HG03442 (cell line): ENCODE measurements around the gene HHAT.

Source experiments
- ATAC-seq: cut with Tn5 transposase; IDR thresholded peaks from one replicate; pipeline ENCODE4 v1.9.1; 2021; ENCODE audit warnings: mild to moderate bottlenecking, moderate library complexity; ENCODE audit not compliant: unreplicated experiment

The HHAT gene

GRCh38 chr1:210328746-210329503, at the start of gene HHAT:
Gene HHAT, plus strand, starts transcription at chr1:210328902. Its CDS starts 20,074 bp downstream, at chr1:210348976.
- peak; percentile 50 for ATAC-seq

- no peak for ATAC-seq
Observed at GRCh38 chr1:210280221-210280620, 48.5 kb upstream of the HHAT start.

- no peak for ATAC-seq
Observed at GRCh38 chr1:210288116-210288515, 40.6 kb upstream of the HHAT start.

- no peak for ATAC-seq
Observed at GRCh38 chr1:210289248-210289647, 39.5 kb upstream of the HHAT start.

GRCh38 chr1:210291081-210291764, 37.5 kb upstream of the HHAT start:
- ATAC-seq, result no peak

- no peak for ATAC-seq
Observed at GRCh38 chr1:210291786-210292230, 36.9 kb upstream of the HHAT start.

GRCh38 chr1:210292231-210292871, 36.4 kb upstream of the HHAT start:
- ATAC-seq, result peak; percentile 70

- no peak for ATAC-seq
Observed at GRCh38 chr1:210293171-210293607, 35.5 kb upstream of the HHAT start.

GRCh38 chr1:210294999-210295745, 33.5 kb upstream of the HHAT start:
- no peak for ATAC-seq

- no peak for ATAC-seq
Observed at GRCh38 chr1:210296682-210297081, 32.0 kb upstream of the HHAT start.

GRCh38 chr1:210298296-210298695, 30.4 kb upstream of the HHAT start:
- no peak for ATAC-seq

- no peak for ATAC-seq
Observed at GRCh38 chr1:210298936-210299335, 29.8 kb upstream of the HHAT start.

- no peak for ATAC-seq
Observed at GRCh38 chr1:210299501-210299900, 29.2 kb upstream of the HHAT start.

GRCh38 chr1:210300923-210301614, 27.6 kb upstream of the HHAT start:
- ATAC-seq, result no peak

GRCh38 chr1:210301615-210302000, 27.1 kb upstream of the HHAT start:
- no peak for ATAC-seq

- no peak for ATAC-seq
Observed at GRCh38 chr1:210302501-210302900, 26.2 kb upstream of the HHAT start.

- ATAC-seq, result no peak
Observed at GRCh38 chr1:210303391-210303790, 25.3 kb upstream of the HHAT start.

GRCh38 chr1:210310562-210311153, 18.0 kb upstream of the HHAT start:
- ATAC-seq, result peak; percentile 5

- no peak for ATAC-seq
Observed at GRCh38 chr1:210311726-210312493, 16.8 kb upstream of the HHAT start.
